Breast epithelium (tissue), 4 donors: ENCODE measurements around the gene ZDHHC12. TPM values are rescaled to one million over a fixed set of nuclear protein-coding genes. Genes with fewer than 3 reads are reported as not detected.

Source experiments
- DNase-seq, 2 donors: peaks; one replicate each; pipeline ENCODE4 v3.0.0-alpha.2; 2019; ENCODE audit warnings: low spot score in 2 of 2
- H3K27ac ChIP-seq, 2 donors: fragments of 200-600 bp; sonication (generic) in 1 of 2; one replicate each; pipeline ENCODE4 v1.5.1; 2016 to 2019; ENCODE audit warnings: mild to moderate bottlenecking in 1 of 2
- H3K27me3 ChIP-seq, 2 donors: fragments of 200-600 bp; sonication (generic) in 1 of 2; one replicate each; pipeline versions ENCODE4 v1.5.1 to v1.6.0; 2017 to 2019; ENCODE audit warnings: control low read depth in 1 of 2, mild to moderate bottlenecking in 1 of 2
- H3K36me3 ChIP-seq: fragments of 200-600 bp; one replicate; pipeline ENCODE4 v1.5.1; 2019
- H3K4me1 ChIP-seq, 2 donors: fragments of 200-600 bp; sonication (generic); one replicate each; pipeline ENCODE4 v1.5.1; 2016 to 2019; ENCODE audit warnings: control low read depth in 1 of 2
- H3K4me3 ChIP-seq, 3 donors: fragments of 200-600 bp; sonication (generic); 1 replicate in 2 of 3; 2 replicates in 1 of 3; pipeline ENCODE4 v1.5.1; 2016 to 2019; ENCODE audit warnings: mild to moderate bottlenecking in 3 of 3, moderate library complexity in 2 of 3
- H3K9me3 ChIP-seq, 2 donors: fragments of 200-600 bp; sonication (generic) in 1 of 2; one replicate each; pipeline ENCODE4 v1.5.1; 2016 to 2019; ENCODE audit warnings: control low read depth in 1 of 2
- CTCF ChIP-seq, 3 donors: fragments of 450-650 bp; IDR thresholded peaks; one replicate each; pipeline ENCODE4 v1.5.1; 2016 to 2017; ENCODE audit warnings: antibody characterized with exemption in 3 of 3, mild to moderate bottlenecking in 3 of 3, moderate library complexity in 3 of 3
- POLR2A ChIP-seq: fragments of 450-650 bp; IDR thresholded peaks from one replicate; pipeline ENCODE4 v1.6.1; 2016; ENCODE audit warnings: antibody characterized with exemption, mild to moderate bottlenecking, moderate library complexity
- POLR2AphosphoS5 ChIP-seq, 3 donors: sonication (generic); formaldehyde crosslinking; IDR thresholded peaks; one replicate each; pipeline ENCODE4 v1.6.1; 2017; ENCODE audit warnings: antibody characterized with exemption in 3 of 3
- intact Hi-C: fragments of 100-400 bp; cut with DNase I; formaldehyde crosslinking; loops from one replicate; pipeline ENCODE4 v1.15.1; 2023; ENCODE audit warnings: low total_unique reads
- total RNA-seq, 3 donors: library from RNA; depleted of rRNA; stranded (reverse); fragments of >200 nt; gene quantifications; one replicate each; pipeline ENCODE4 v1.1.0, GENCODE V29; 2016

ZDHHC12 gene
- total RNA-seq, 3 donors from 2014 or later = 15.7 to 33.7 (median 30.2) TPM

DNA sequence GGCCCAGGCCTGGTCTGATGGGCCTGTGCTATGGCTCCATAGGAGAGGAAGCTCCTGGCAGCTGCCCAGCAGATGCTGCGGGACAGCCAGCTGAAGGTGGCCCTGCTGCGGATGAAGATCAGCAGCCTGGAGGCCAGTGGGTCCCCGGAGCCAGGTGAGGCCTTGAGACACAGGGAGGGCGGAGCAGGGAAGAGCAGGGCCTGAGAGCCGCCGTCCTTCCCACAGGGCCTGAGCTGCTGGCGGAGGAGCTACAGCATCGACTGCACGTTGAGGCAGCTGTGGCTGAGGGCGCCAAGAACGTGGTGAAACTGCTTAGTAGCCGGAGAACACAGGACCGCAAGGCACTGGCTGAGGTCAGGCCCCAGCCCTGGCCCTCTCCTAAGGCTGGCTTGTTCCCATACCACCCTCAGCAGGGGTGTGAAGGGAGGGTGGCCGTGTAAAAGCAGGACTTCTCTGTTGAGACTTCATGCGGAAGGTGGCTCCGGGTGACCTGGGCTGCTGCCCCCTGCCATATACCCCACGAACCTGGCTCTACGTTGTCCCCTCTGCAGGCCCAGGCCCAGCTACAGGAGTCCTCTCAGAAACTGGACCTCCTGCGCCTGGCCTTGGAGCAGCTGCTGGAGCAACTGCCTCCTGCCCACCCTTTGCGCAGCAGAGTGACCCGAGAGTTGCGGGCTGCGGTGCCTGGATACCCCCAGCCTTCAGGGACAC lies 17.1 kb downstream of the ZDHHC12 start:
- no peak overlapping the region for H3K27ac ChIP-seq
- no peaks in the 10 kb centered on the region for H3K27me3 ChIP-seq
- H3K4me1 ChIP-seq = no peaks in the 10 kb centered on the region
- DNase-seq = no peak
- TF ChIP-seq POLR2AphosphoS5 (IDR thresholded peaks at IDR 0.05) (no peak), POLR2A (no peak), CTCF (IDR thresholded peaks at IDR 0.05) (no peak)
- H3K36me3 ChIP-seq = no peaks in the 10 kb centered on the region
- no peaks in the 10 kb centered on the region for H3K9me3 ChIP-seq
- intact Hi-C loops = no loop called here
- H3K4me3 ChIP-seq = no peak overlapping the region

- Histone ChIP-seq H3K9me3 (no peaks in the 10 kb centered on the region), H3K4me3 (no peak overlapping the region), H3K27me3 (no peaks in the 10 kb centered on the region), H3K36me3 (no peaks in the 10 kb centered on the region), H3K27ac (no peak overlapping the region), H3K4me1 (no peaks in the 10 kb centered on the region)
- TF ChIP-seq POLR2AphosphoS5 (IDR thresholded peaks at IDR 0.05) = no peak
- no peak for TF ChIP-seq CTCF (IDR thresholded peaks at IDR 0.05)
- TF ChIP-seq POLR2A = no peak
- intact Hi-C loops = no loop called here
- no peak for DNase-seq
Measured at GRCh38 chr9:128706045-128706444, 17.9 kb downstream of the ZDHHC12 start.

- intact Hi-C loops = no loop called here
- DNase-seq = no peak
- H3K9me3 ChIP-seq = no peaks in the 10 kb centered on the region
- TF ChIP-seq POLR2A = no peak
- no peak overlapping the region for H3K4me3 ChIP-seq
- no peaks in the 10 kb centered on the region for H3K4me1 ChIP-seq
- H3K27ac ChIP-seq = no peak overlapping the region
- H3K36me3 ChIP-seq = no peaks in the 10 kb centered on the region
- no peaks in the 10 kb centered on the region for H3K27me3 ChIP-seq
Measured at GRCh38 chr9:128705051-128705965, 18.6 kb downstream of the ZDHHC12 start.

DNA sequence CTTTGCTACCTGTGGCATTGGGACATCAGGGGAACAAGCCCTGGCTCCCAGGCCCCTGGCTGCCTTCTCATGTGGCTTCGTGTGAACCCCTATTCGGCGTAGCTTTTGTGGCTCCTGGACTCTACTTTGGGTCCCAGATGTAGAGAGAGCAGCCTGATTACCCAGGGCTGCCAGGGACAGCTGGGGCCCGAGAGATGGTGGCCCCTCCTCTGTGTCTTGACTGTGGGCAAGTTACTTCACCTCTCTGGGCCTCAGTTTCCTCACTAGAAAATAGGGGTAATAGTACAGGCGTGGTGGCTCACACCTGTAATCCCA lies 19.6 kb downstream of the ZDHHC12 start:
- Histone ChIP-seq H3K4me1 (no peaks in the 10 kb centered on the region), H3K36me3 (no peaks in the 10 kb centered on the region), H3K4me3 (peak overlapping the region; percentile 80 to 97 (median 83)), H3K27ac (peak overlapping the region; percentile 83 to 91), H3K27me3 (no peaks in the 10 kb centered on the region), H3K9me3 (no peaks in the 10 kb centered on the region)
- TF ChIP-seq POLR2AphosphoS5 (IDR thresholded peaks at IDR 0.05) (no peak), POLR2A (no peak), CTCF (IDR thresholded peaks at IDR 0.05) (no peak)
- intact Hi-C loops = no loop called here
- no peak for DNase-seq

DNA sequence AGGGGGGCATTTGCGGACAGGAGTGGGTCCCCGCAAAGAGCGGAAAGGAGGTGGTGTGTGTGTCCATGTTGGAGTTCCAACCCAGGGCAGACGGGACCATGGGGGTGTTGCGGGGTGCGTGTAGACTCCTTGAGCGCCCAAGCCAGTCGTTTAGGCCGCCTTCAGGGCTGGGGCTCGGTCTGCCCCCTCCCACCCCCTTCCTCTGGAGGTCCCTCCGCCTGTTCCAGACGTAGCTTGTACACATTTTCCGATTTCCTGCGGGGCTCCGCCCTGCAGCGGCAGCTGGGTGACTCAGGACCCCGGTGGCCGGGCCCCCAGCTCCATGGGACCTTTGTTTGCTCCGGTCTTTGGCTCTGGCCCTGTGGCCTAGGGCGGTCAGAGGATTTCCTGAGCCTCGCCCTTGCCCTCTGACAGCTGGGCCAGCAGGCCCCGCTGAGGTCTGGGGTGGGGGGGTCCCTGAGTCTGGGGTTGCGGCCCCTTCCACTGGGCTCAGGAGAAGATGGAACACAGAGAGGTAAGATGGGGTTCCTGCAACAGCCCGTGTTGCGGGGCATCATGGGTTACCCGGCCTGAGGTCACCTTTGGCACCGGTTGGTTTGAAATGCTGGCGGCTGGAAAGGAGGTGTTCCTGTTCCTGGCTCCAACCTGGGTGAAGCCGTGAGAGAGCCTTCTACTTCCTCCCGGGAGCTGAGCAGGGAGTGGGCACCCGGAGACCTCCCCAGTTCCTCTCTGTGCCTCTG lies 20.1 kb downstream of the ZDHHC12 start:
- no peak for DNase-seq

More for the DNA sequence above, 20.1 kb downstream of the ZDHHC12 start:
- no peak for TF ChIP-seq POLR2A
- TF ChIP-seq CTCF (IDR thresholded peaks at IDR 0.05) = no peak
- no peak for TF ChIP-seq POLR2AphosphoS5 (IDR thresholded peaks at IDR 0.05)
- intact Hi-C loops = no loop called here
- Histone ChIP-seq H3K27ac (peak overlapping the region; percentile 83 to 91), H3K36me3 (no peaks in the 10 kb centered on the region), H3K9me3 (no peaks in the 10 kb centered on the region), H3K27me3 (no peaks in the 10 kb centered on the region), H3K4me3 (peak overlapping the region; percentile 80 to 97 (median 83)), H3K4me1 (no peaks in the 10 kb centered on the region)
